Motor neuron (in vitro differentiated cells): ENCODE measurements around the gene LPCAT2. TPM values are rescaled to one million over a fixed set of nuclear protein-coding genes. Genes with fewer than 3 reads are reported as not detected.

ENCODE experiments used
- ATAC-seq, 8 experiments: fragments of 200-7000 bp; cut with Tn5 transposase; replicated peaks in 6 of 8; 2 replicates each; pipeline ENCODE4 v1.8.0; 2021; ENCODE audit warnings: mild to moderate bottlenecking in 8 of 8, moderate library complexity in 8 of 8
- H3K27ac ChIP-seq, 2 donors: fragments of 250-450 bp; sonication (Bioruptor Pico); 2 replicates each; pipeline ENCODE4 v1.9.0; 2021; ENCODE audit warnings: antibody characterized with exemption in 2 of 2, mild to moderate bottlenecking in 2 of 2, moderate library complexity in 1 of 2
- H3K4me1 ChIP-seq, 2 donors: fragments of 250-450 bp; sonication (Bioruptor Pico); replicated peaks in 1 of 2; 2 replicates each; pipeline ENCODE4 v1.6.1; 2021; ENCODE audit warnings: antibody characterized with exemption in 2 of 2, mild to moderate bottlenecking in 2 of 2, moderate library complexity in 1 of 2
- H3K4me3 ChIP-seq, 5 donors: fragments of 250-450 bp; sonication (Bioruptor Pico); 2 replicates each; pipeline ENCODE4 v1.9.0; 2021; ENCODE audit warnings: antibody characterized with exemption in 5 of 5, mild to moderate bottlenecking in 5 of 5, moderate library complexity in 4 of 5
- WGBS, 10 experiments: fragments of 450-650 bp; shearing (Covaris generic); methylation state at CpG; one replicate each; pipeline ENCODE4 v1.0.0; 2022; 5-methylcytosine and 5-hydroxymethylcytosine counted together
- in situ Hi-C, 9 experiments: fragments of 400-800 bp; cut with MboI; loops; one replicate each; pipeline ENCODE4 v1.15.0; 2021; ENCODE audit warnings: low sequenced_read_pairs in 9 of 9, low pct_unique_long_range_greater_than_20kb in 2 of 9; ENCODE audit not compliant: unreplicated experiment in 9 of 9
- total RNA-seq, 8 experiments: library from RNA; unstranded; fragments of 300-600 nt; gene quantifications; 2 replicates each; pipeline versions ENCODE4 v1.2.3 to v1.2.4, GENCODE V29; 2022

LPCAT2 gene
- total RNA-seq, 8 experiments from 2014 or later = 0.92 to 16.1 (median 2.7) TPM

- in situ Hi-C loops = no loop called here
Observed at GRCh38 chr16:55512941-55513340, 4.1 kb downstream of the LPCAT2 start.

GRCh38 chr16:55513616-55514015 lies 4.7 kb downstream of the LPCAT2 start:
- no peak for ATAC-seq
- Histone ChIP-seq H3K4me3 (no peak overlapping the region), H3K4me1 (peaks cover 0 to 7% of the 10 kb centered on the region in 2 donors), H3K27ac (no peak overlapping the region)
- in situ Hi-C loops = no loop called here
- 78 to 100% (median 87%) methylated on average over 3 to 5 of the region's 5 CpGs for WGBS, 10 experiments

More at GRCh38 chr16:55512941-55513340, 4.1 kb downstream of the LPCAT2 start:
- H3K4me3 ChIP-seq = no peak overlapping the region
- ATAC-seq = no peak
- no peak overlapping the region for H3K27ac ChIP-seq
- H3K4me1 ChIP-seq = peaks cover 0 to 7% of the 10 kb centered on the region in 2 donors
- WGBS, 10 experiments = 93 to 100% (median 100%) methylated on average over 1 of the region's 1 CpG; no CpG with 5 or more reads in 1 of the 10 experiments

- in situ Hi-C loops = no loop called here
- H3K4me3 ChIP-seq = no peak overlapping the region
- WGBS, 10 experiments = 13 to 100% (median 100%) methylated on average over 1 of the region's 1 CpG; no CpG with 5 or more reads in 1 of the 10 experiments
- ATAC-seq = no peak
- peaks cover 0 to 3% of the 10 kb centered on the region in 2 donors for H3K4me1 ChIP-seq
- no peak overlapping the region for H3K27ac ChIP-seq
Observed at GRCh38 chr16:55515111-55515510, 6.2 kb downstream of the LPCAT2 start.

- Histone ChIP-seq H3K4me1 (no peaks in the 10 kb centered on the region), H3K4me3 (no peak overlapping the region), H3K27ac (no peak overlapping the region)
- no peak for ATAC-seq
- in situ Hi-C loops = no loop called here
- 0 to 100% (median 75%) methylated on average over 1 of the region's 1 CpG; no CpG with 5 or more reads in 3 of the 10 experiments for WGBS, 10 experiments
Observed at GRCh38 chr16:55521792-55522191, 12.9 kb downstream of the LPCAT2 start.

GRCh38 chr16:55526441-55526840 lies 17.6 kb downstream of the LPCAT2 start:
- in situ Hi-C loops = no loop called here
- 20 to 81% (median 72%) methylated on average over 1 to 2 of the region's 2 CpGs for WGBS, 10 experiments
- ATAC-seq = no peak
- Histone ChIP-seq H3K4me3 (no peak overlapping the region), H3K4me1 (no peaks in the 10 kb centered on the region), H3K27ac (no peak overlapping the region)

- H3K27ac ChIP-seq = no peak overlapping the region
- no peaks in the 10 kb centered on the region for H3K4me1 ChIP-seq
- H3K4me3 ChIP-seq = no peak overlapping the region
- ATAC-seq = no peak
- in situ Hi-C loops = no loop called here
Observed at GRCh38 chr16:55527885-55528284, 19.0 kb downstream of the LPCAT2 start.

GRCh38 chr16:55529018-55529417 lies 20.1 kb downstream of the LPCAT2 start:
- 0 to 100% (median 83%) methylated on average over 1 to 2 of the region's 2 CpGs for WGBS, 10 experiments
- Histone ChIP-seq H3K4me1 (no peaks in the 10 kb centered on the region), H3K4me3 (no peak overlapping the region), H3K27ac (no peak overlapping the region)
- ATAC-seq = no peak
- in situ Hi-C loops = no loop called here

GRCh38 chr16:55530316-55530856 lies 21.5 kb downstream of the LPCAT2 start:
- no peak for ATAC-seq
- H3K4me3 ChIP-seq = no peak overlapping the region
- no peak overlapping the region for H3K27ac ChIP-seq
- no peaks in the 10 kb centered on the region for H3K4me1 ChIP-seq
- in situ Hi-C loops = no loop called here
- WGBS, 10 experiments = 17 to 100% (median 94%) methylated on average over 1 of the region's 1 CpG; no CpG with 5 or more reads in 6 of the 10 experiments

- Histone ChIP-seq H3K4me3 (no peak overlapping the region), H3K27ac (no peak overlapping the region), H3K4me1 (no peaks in the 10 kb centered on the region)
- in situ Hi-C loops = no loop called here
- WGBS, 10 experiments = 71 to 100% (median 87%) methylated on average over 1 of the region's 1 CpG; no CpG with 5 or more reads in 2 of the 10 experiments
- no peak for ATAC-seq
Observed at GRCh38 chr16:55532227-55532626, 23.4 kb downstream of the LPCAT2 start.

GRCh38 chr16:55534756-55535155 lies 25.9 kb downstream of the LPCAT2 start:
- H3K27ac ChIP-seq = no peak overlapping the region
- ATAC-seq = no peak
- 69 to 100% (median 83%) methylated on average over 1 to 2 of the region's 2 CpGs for WGBS, 10 experiments

GRCh38 chr16:55539049-55539448 lies 30.2 kb downstream of the LPCAT2 start:
- Histone ChIP-seq H3K4me3 (no peak overlapping the region), H3K4me1 (peaks cover 0 to 3% of the 10 kb centered on the region in 2 donors), H3K27ac (no peak overlapping the region)
- in situ Hi-C loops = no loop called here
- ATAC-seq = peak in 1 of 8 experiments; percentile 34
- WGBS, 10 experiments = 0 to 80% (median 71%) methylated on average over 5 of the region's 5 CpGs

More at GRCh38 chr16:55534756-55535155, 25.9 kb downstream of the LPCAT2 start:
- Histone ChIP-seq H3K4me3 (no peak overlapping the region), H3K4me1 (peaks cover 0 to 3% of the 10 kb centered on the region in 2 donors)
- in situ Hi-C loops = no loop called here

- in situ Hi-C loops = no loop called here
- WGBS, 10 experiments = 0 to 100% (median 80%) methylated on average over 1 of the region's 1 CpG; no CpG with 5 or more reads in 3 of the 10 experiments
- peak in 3 of 8 experiments; percentile 44 to 69 (median 59) for ATAC-seq
- H3K4me1 ChIP-seq = peaks cover 0 to 3% of the 10 kb centered on the region in 2 donors
- H3K27ac ChIP-seq = no peak overlapping the region
- H3K4me3 ChIP-seq = no peak overlapping the region
Observed at GRCh38 chr16:55539488-55539887, 30.6 kb downstream of the LPCAT2 start.

- WGBS, 10 experiments = 89 to 100% (median 100%) methylated on average over 1 of the region's 1 CpG; no CpG with 5 or more reads in 4 of the 10 experiments
- in situ Hi-C loops = loop anchor here in 2 of 9 experiments (10.0 kb wide), 1 partner anchor 75 kb away; no protein-coding TSS in a partner anchor
- Histone ChIP-seq H3K27ac (no peak overlapping the region), H3K4me1 (peaks cover 0 to 3% of the 10 kb centered on the region in 2 donors), H3K4me3 (no peak overlapping the region)
- no peak for ATAC-seq
Observed at GRCh38 chr16:55540221-55540620, 31.3 kb downstream of the LPCAT2 start.
